ENCODE results near the gene ZNF783. TPM values are rescaled to one million over a fixed set of nuclear protein-coding genes. Genes with fewer than 3 reads are reported as not detected.

ZNF783 gene
- total and polyA plus RNA-seq, 3 donors from 2014 or later: 15.0 to 41.1 (median 30.5) TPM

DNA sequence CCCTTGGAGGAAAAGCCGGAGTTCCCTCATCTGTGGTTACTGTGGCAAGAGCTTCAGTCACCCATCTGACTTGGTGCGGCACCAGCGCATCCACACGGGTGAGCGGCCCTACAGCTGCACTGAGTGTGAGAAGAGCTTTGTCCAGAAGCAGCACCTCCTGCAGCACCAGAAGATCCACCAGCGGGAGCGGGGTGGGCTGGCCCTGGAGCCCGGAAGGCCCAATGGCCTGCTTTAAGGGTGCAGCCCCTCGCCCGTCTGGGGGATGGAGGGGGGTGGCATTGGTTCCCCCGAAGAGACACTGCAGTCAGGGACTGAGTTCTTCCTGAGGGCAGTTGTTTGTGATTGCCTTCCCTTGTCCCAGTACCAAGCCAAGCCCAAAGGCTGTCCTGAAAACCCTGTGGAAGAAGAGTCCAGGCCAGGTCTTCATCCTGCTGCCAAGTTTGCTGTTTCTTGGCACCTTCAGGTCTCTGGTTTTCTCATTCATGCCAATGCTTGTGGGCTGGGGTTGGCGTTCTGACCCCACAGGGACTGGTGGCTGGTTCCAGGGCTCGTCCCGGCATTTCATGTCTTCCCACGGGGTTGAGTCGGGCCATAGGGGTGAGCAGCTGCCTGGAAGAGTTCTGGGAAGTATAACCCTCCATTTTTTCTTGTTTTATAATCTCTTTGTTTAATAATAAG lies 7.7 kb upstream of the ZNF783 start:
- Histone ChIP-seq H3K27ac (no peak overlapping the region), H3K4me3 (no peak overlapping the region), H3K27me3 (no peaks in the 10 kb centered on the region), H3K36me3 (ENCODE audit: low read depth, missing control alignments) (no peaks in the 10 kb centered on the region), H3K9me3 (no peaks in the 10 kb centered on the region), H3K4me1 (no peaks in the 10 kb centered on the region)
- no peak for DNase-seq
- 87 to 96% methylated on average over 5 to 16 of the region's 16 CpGs for WGBS, 2 donors
- intact Hi-C loops (cut with DNase I; ENCODE audit: low total_unique reads): no loop called here
- no peak for TF ChIP-seq POLR2A (IDR thresholded peaks at IDR 0.05)
- TF ChIP-seq, protein P1, sequence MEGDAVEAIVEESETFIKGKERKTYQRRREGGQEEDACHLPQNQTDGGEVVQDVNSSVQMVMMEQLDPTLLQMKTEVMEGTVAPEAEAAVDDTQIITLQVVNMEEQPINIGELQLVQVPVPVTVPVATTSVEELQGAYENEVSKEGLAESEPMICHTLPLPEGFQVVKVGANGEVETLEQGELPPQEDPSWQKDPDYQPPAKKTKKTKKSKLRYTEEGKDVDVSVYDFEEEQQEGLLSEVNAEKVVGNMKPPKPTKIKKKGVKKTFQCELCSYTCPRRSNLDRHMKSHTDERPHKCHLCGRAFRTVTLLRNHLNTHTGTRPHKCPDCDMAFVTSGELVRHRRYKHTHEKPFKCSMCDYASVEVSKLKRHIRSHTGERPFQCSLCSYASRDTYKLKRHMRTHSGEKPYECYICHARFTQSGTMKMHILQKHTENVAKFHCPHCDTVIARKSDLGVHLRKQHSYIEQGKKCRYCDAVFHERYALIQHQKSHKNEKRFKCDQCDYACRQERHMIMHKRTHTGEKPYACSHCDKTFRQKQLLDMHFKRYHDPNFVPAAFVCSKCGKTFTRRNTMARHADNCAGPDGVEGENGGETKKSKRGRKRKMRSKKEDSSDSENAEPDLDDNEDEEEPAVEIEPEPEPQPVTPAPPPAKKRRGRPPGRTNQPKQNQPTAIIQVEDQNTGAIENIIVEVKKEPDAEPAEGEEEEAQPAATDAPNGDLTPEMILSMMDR (IDR thresholded peaks at IDR 0.05): no peak

- Histone ChIP-seq H3K9me3 (no peaks in the 10 kb centered on the region), H3K27ac (no peak overlapping the region), H3K36me3 (ENCODE audit: low read depth, missing control alignments) (no peaks in the 10 kb centered on the region), H3K27me3 (no peaks in the 10 kb centered on the region), H3K4me3 (no peak overlapping the region), H3K4me1 (no peaks in the 10 kb centered on the region)
- TF ChIP-seq, protein P1 (IDR thresholded peaks at IDR 0.05): no peak
- TF ChIP-seq POLR2A (IDR thresholded peaks at IDR 0.05): no peak
- 87 to 90% methylated on average over 5 of the region's 5 CpGs for WGBS, 2 donors
- no peak for DNase-seq
- intact Hi-C loops (cut with DNase I; ENCODE audit: low total_unique reads): no loop called here
These were observed 6.8 kb upstream of the ZNF783 start for GRCh38 chr7:149255174-149255573.

- Histone ChIP-seq H3K27ac (no peak overlapping the region), H3K27me3 (no peaks in the 10 kb centered on the region), H3K4me3 (no peak overlapping the region), H3K36me3 (ENCODE audit: low read depth, missing control alignments) (no peaks in the 10 kb centered on the region), H3K9me3 (no peaks in the 10 kb centered on the region), H3K4me1 (peaks cover 5% of the 10 kb centered on the region)
- WGBS, 2 donors: 82 to 86% methylated on average over 4 of the region's 4 CpGs
- DNase-seq: no peak
- intact Hi-C loops (cut with DNase I; ENCODE audit: low total_unique reads): no loop called here
- TF ChIP-seq POLR2A (IDR thresholded peaks at IDR 0.05): no peak
- TF ChIP-seq, protein P1 (IDR thresholded peaks at IDR 0.05): no peak
These were observed 5.4 kb upstream of the ZNF783 start for GRCh38 chr7:149256568-149256967.

- WGBS, 2 donors: 91 to 94% methylated on average over 2 of the region's 2 CpGs
- Histone ChIP-seq H3K4me3 (no peak overlapping the region), H3K9me3 (no peaks in the 10 kb centered on the region), H3K4me1 (peaks cover 5% of the 10 kb centered on the region), H3K36me3 (ENCODE audit: low read depth, missing control alignments) (no peaks in the 10 kb centered on the region), H3K27me3 (no peaks in the 10 kb centered on the region), H3K27ac (no peak overlapping the region)
- no peak for DNase-seq
- TF ChIP-seq POLR2A (IDR thresholded peaks at IDR 0.05): no peak
- TF ChIP-seq, protein P1 (IDR thresholded peaks at IDR 0.05): no peak
- intact Hi-C loops (cut with DNase I; ENCODE audit: low total_unique reads): no loop called here
These were observed 4.8 kb upstream of the ZNF783 start for GRCh38 chr7:149257146-149257545.

GRCh38 chr7:149261316-149261828 lies 624 bp upstream of the ZNF783 start:
- Histone ChIP-seq H3K4me1 (peaks cover 10% of the 10 kb centered on the region), H3K36me3 (ENCODE audit: low read depth, missing control alignments) (no peaks in the 10 kb centered on the region), H3K27ac (peak overlapping the region; percentile 87 to 96), H3K4me3 (peak overlapping the region; percentile 71), H3K27me3 (no peaks in the 10 kb centered on the region), H3K9me3 (no peaks in the 10 kb centered on the region)
- WGBS, 2 donors: 2 to 4% methylated on average over 16 of the region's 16 CpGs
- intact Hi-C loops (cut with DNase I; ENCODE audit: low total_unique reads): no loop called here
- peak; percentile 33 for DNase-seq
- TF ChIP-seq POLR2A (IDR thresholded peaks at IDR 0.05): no peak
- TF ChIP-seq, protein P1 (IDR thresholded peaks at IDR 0.05): no peak
